Measurements from ENCODE around the gene MYO10. TPM values are rescaled to one million over a fixed set of nuclear protein-coding genes. Genes with fewer than 3 reads are reported as not detected.

MYO10 gene
- total and polyA plus RNA-seq, 2 experiments from 2014 or later: 119 to 276 TPM

- ATAC-seq (no peak), DNase-seq (ENCODE audit: low spot score) (no peak)
- Histone ChIP-seq H3F3A (replicated peaks; ENCODE audit: low read depth) (no peaks in the 10 kb centered on the region), H3K79me2 (replicated peaks; ENCODE audit: insufficient read depth) (peaks cover 33% of the 10 kb centered on the region), H2AFZ (no peak overlapping the region), H3K4me3 (no peak overlapping the region), H4K20me1 (replicated peaks; ENCODE audit: insufficient read depth) (no peaks in the 10 kb centered on the region; the same call in 1 of the 2 replicates), H3K4me2 (no peak overlapping the region), H3K27ac (ENCODE audit: low read depth) (no peak overlapping the region), H3K36me3 (ENCODE audit: insufficient read depth) (no peaks in the 10 kb centered on the region), H3K9me2 (ENCODE audit: insufficient read depth) (no peaks in the 10 kb centered on the region), H3K27me3 (ENCODE audit: insufficient read depth) (no peaks in the 10 kb centered on the region), H3K4me1 (ENCODE audit: insufficient read depth) (no peaks in the 10 kb centered on the region)
- H3K27me3 Mint-ChIP-seq (ENCODE audit: insufficient read depth, low read depth, poor library complexity): peaks cover 1% of the 10 kb centered on the region
- H3K4me3 Mint-ChIP-seq: no peak overlapping the region
- H3K36me3 Mint-ChIP-seq (ENCODE audit: low read depth): no peaks in the 10 kb centered on the region
- H3K4me1 Mint-ChIP-seq: peaks cover 11% of the 10 kb centered on the region
- no peaks in the 10 kb centered on the region for H3K9me3 Mint-ChIP-seq
- TF ChIP-seq EZH2 (IDR thresholded peaks at IDR 0.05; ENCODE audit: low read depth, unreplicated experiment): no peak
- no peak overlapping the region for H3K27ac Mint-ChIP-seq
Observed at GRCh38 chr5:16806711-16807546, 129.2 kb downstream of the MYO10 start.

DNA sequence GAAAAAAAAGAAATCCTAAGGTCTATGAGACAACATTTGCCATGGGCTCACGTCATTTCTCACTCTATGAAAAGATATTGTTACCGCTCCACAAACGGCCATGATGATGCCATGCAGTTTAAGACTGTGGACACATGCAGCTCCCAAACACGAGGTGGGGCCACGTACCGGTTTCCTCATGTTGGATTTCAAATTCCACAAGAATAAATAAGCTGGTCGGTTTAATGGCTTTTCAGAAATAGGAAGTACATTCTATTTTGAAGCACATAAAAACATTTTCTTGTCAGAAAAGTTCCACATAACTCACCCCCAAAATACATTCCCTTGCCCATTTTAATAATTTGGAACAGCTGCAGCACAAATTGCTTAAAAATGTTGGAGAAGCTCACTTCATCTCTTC is 130.6 kb downstream of the MYO10 start:
- Histone ChIP-seq H3K36me3 (ENCODE audit: insufficient read depth) (no peaks in the 10 kb centered on the region), H3K27me3 (ENCODE audit: insufficient read depth) (no peaks in the 10 kb centered on the region), H3K4me3 (no peak overlapping the region), H3K4me2 (no peak overlapping the region), H3F3A (replicated peaks; ENCODE audit: low read depth) (no peaks in the 10 kb centered on the region), H4K20me1 (replicated peaks; ENCODE audit: insufficient read depth) (no peaks in the 10 kb centered on the region; the same call in 1 of the 2 replicates), H3K4me1 (ENCODE audit: insufficient read depth) (no peaks in the 10 kb centered on the region; the same call in 1 of the 2 replicates), H3K9me2 (ENCODE audit: insufficient read depth) (no peaks in the 10 kb centered on the region), H2AFZ (no peak overlapping the region), H3K27ac (ENCODE audit: low read depth) (no peak overlapping the region), H3K79me2 (replicated peaks; ENCODE audit: insufficient read depth) (peaks cover 43% of the 10 kb centered on the region)
- H3K4me1 Mint-ChIP-seq: peaks cover 11% of the 10 kb centered on the region
- H3K36me3 Mint-ChIP-seq (ENCODE audit: low read depth): no peaks in the 10 kb centered on the region
- H3K27ac Mint-ChIP-seq: no peak overlapping the region
- DNase-seq (ENCODE audit: low spot score) (no peak), ATAC-seq (no peak)
- H3K27me3 Mint-ChIP-seq (ENCODE audit: insufficient read depth, low read depth, poor library complexity): peaks cover 1% of the 10 kb centered on the region
- H3K4me3 Mint-ChIP-seq: no peak overlapping the region
- H3K9me3 Mint-ChIP-seq: no peaks in the 10 kb centered on the region
- no peak for TF ChIP-seq STAT1 (IDR thresholded peaks at IDR 0.05; ENCODE audit: unreplicated experiment)
- TF ChIP-seq ZNF331 (CRISPR knock-in tag; IDR thresholded peaks at IDR 0.05; ENCODE audit: low read depth): no peak
- TF ChIP-seq EZH2 (IDR thresholded peaks at IDR 0.05; ENCODE audit: low read depth, unreplicated experiment): no peak
- TF ChIP-seq ETS1 (IDR thresholded peaks at IDR 0.05): no peak
- TF ChIP-seq POLR2AphosphoS5 (IDR thresholded peaks at IDR 0.05; ENCODE audit: low read depth): no peak
- TF ChIP-seq, protein P1, sequence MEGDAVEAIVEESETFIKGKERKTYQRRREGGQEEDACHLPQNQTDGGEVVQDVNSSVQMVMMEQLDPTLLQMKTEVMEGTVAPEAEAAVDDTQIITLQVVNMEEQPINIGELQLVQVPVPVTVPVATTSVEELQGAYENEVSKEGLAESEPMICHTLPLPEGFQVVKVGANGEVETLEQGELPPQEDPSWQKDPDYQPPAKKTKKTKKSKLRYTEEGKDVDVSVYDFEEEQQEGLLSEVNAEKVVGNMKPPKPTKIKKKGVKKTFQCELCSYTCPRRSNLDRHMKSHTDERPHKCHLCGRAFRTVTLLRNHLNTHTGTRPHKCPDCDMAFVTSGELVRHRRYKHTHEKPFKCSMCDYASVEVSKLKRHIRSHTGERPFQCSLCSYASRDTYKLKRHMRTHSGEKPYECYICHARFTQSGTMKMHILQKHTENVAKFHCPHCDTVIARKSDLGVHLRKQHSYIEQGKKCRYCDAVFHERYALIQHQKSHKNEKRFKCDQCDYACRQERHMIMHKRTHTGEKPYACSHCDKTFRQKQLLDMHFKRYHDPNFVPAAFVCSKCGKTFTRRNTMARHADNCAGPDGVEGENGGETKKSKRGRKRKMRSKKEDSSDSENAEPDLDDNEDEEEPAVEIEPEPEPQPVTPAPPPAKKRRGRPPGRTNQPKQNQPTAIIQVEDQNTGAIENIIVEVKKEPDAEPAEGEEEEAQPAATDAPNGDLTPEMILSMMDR (conservative IDR thresholded peaks at IDR 0.05; ENCODE audit: low read depth in 2 of 2): no peak
- no peak for TF ChIP-seq ZNF462 (CRISPR knock-in tag; IDR thresholded peaks at IDR 0.05)
- TF ChIP-seq EZH2phosphoT487 (IDR thresholded peaks at IDR 0.05; ENCODE audit: unreplicated experiment): no peak
- no peak for TF ChIP-seq ZNF114 (CRISPR knock-in tag; IDR thresholded peaks at IDR 0.05)
- TF ChIP-seq CREB1 (CRISPR knock-in tag; IDR thresholded peaks at IDR 0.05; ENCODE audit: low read depth): no peak
- TF ChIP-seq JUNB (IDR thresholded peaks at IDR 0.05; ENCODE audit: unreplicated experiment): no peak

Measured in GM23338 (cell line).